Activated CD4-positive, alpha-beta T cell treated with anti-CD3 and anti-CD28 coated beads for 4 hours (primary cell): Measurements from ENCODE around the gene RAB5B.
"Not testable (repeated sequence)": the region's sequence is repeated elsewhere in the genome, so short reads cannot be mapped to it uniquely, and the experiment has no call there.

Experiments
- DNase-seq, 2 donors: peaks; one replicate each; pipeline ENCODE4 v3.0.0-alpha.2; 2020

Gene RAB5B

GRCh38 chr12:55942055-55942454, 31.8 kb upstream of the RAB5B start:
- no peak for DNase-seq

- no peak for DNase-seq
These were observed 31.2 kb upstream of the RAB5B start for GRCh38 chr12:55942577-55943136.

GRCh38 chr12:55946553-55946952, 27.3 kb upstream of the RAB5B start:
- DNase-seq: no peak

GRCh38 chr12:55955344-55955743, 18.5 kb upstream of the RAB5B start:
- DNase-seq: no peak

GRCh38 chr12:55955800-55956508, 17.9 kb upstream of the RAB5B start:
- DNase-seq: peak; percentile 44 to 54

GRCh38 chr12:55957106-55957859, 16.6 kb upstream of the RAB5B start:
- DNase-seq: no peak

GRCh38 chr12:55963760-55964159, 10.1 kb upstream of the RAB5B start:
- DNase-seq: no peak

- no peak for DNase-seq
These were observed 8.6 kb upstream of the RAB5B start for GRCh38 chr12:55965240-55965639.

- DNase-seq: no peak
These were observed 7.9 kb upstream of the RAB5B start, which contains the start of gene PMEL for GRCh38 chr12:55965941-55966407. PMEL (minus strand) TSS chr12:55966042; CDS start chr12:55966011, 31 bp downstream.

GRCh38 chr12:55966408-55967281, 7.2 kb upstream of the RAB5B start, which contains the start of gene CDK2:
CDK2 (plus strand) TSS chr12:55966830; CDS start chr12:55967009, 179 bp downstream.
- peak; percentile 88 to 90 for DNase-seq

GRCh38 chr12:55969356-55969755, 4.5 kb upstream of the RAB5B start:
- no peak for DNase-seq

GRCh38 chr12:55970775-55971174, 3.1 kb upstream of the RAB5B start:
- no peak for DNase-seq

GRCh38 chr12:55972042-55972441, 1.8 kb upstream of the RAB5B start:
- DNase-seq: no peak

- DNase-seq: no peak
These were observed 1.4 kb upstream of the RAB5B start for GRCh38 chr12:55972456-55972855.

- no peak for DNase-seq
These were observed 823 bp upstream of the RAB5B start for GRCh38 chr12:55972911-55973598.

GRCh38 chr12:55974308-55974730, 441 bp downstream of the RAB5B start:
- peak in 1 of 2 donors; percentile 47 for DNase-seq

- DNase-seq: no peak
These were observed 4.5 kb downstream of the RAB5B start for GRCh38 chr12:55978393-55978792.

- DNase-seq: no peak
These were observed 5.2 kb downstream of the RAB5B start for GRCh38 chr12:55979069-55979468.

- not testable (repeated sequence) for DNase-seq
These were observed 8.0 kb downstream of the RAB5B start for GRCh38 chr12:55981882-55982281.

- no peak for DNase-seq
These were observed 8.6 kb downstream of the RAB5B start for GRCh38 chr12:55982319-55982936.

- no peak for DNase-seq
These were observed 9.5 kb downstream of the RAB5B start for GRCh38 chr12:55983232-55983842.
